Caco-2 (cell line): ENCODE data around the gene PGC. TPM values are rescaled to one million over a fixed set of nuclear protein-coding genes. Genes with fewer than 3 reads are reported as not detected.
A peak's percentile ranks its signal among the peaks of the same experiment; 100 is the strongest.

Experiments used
- BruUV-seq: library from RNA; stranded (reverse); fragments of 400-500 nt; replicated peaks from 2 replicates; lab custom pipeline; 2021; lab: Mats Ljungman, UMichigan
- CTCF ChIA-PET: fragments of 300-600 bp; sonication (Branson Sonifier 250); formaldehyde crosslinking; loops from one replicate; lab custom pipeline; 2022; ENCODE audit warnings: antibody characterized with exemption; lab: Charles Lee
- POLR2A ChIA-PET: fragments of 300-600 bp; sonication (Branson Sonifier 250); formaldehyde crosslinking; loops from one replicate; lab custom pipeline; 2022; ENCODE audit warnings: antibody characterized with exemption; lab: Charles Lee
- DNase-seq, 2 experiments: peaks; one replicate each; pipeline versions ENCODE4 v3.0.0 to v3.0.0-alpha.2; 2020 to 2022
- H3K27me3 ChIP-seq: replicated peaks from 2 replicates; pipeline ENCODE4 v1.6.0; 2011; ENCODE audit warnings: low read length; ENCODE audit not compliant: control insufficient read depth, insufficient read depth
- H3K36me3 ChIP-seq: 2 replicates; pipeline ENCODE4 v1.5.1; 2011; ENCODE audit warnings: low read length; ENCODE audit not compliant: control insufficient read depth, insufficient read depth
- H3K4me1 ChIP-seq: fragments of 250-450 bp; sonication (Bioruptor Pico); 2 replicates; pipeline ENCODE4 v1.5.1; 2020; ENCODE audit warnings: mild to moderate bottlenecking
- H3K4me3 ChIP-seq: 2 replicates; pipeline ENCODE4 v1.5.1; 2011; ENCODE audit warnings: low read depth, mild to moderate bottlenecking, control low read depth, low read length
- H3K9me3 ChIP-seq: fragments of 250-450 bp; sonication (Bioruptor Pico); 2 replicates; pipeline ENCODE4 v1.5.1; 2020; ENCODE audit warnings: mild to moderate bottlenecking, moderate library complexity
- H3K27ac Mint-ChIP-seq: one replicate; pipeline ENCODE4 v1.8.0; 2022; ENCODE audit warnings: mixed read lengths; ENCODE audit not compliant: unreplicated experiment
- H3K27me3 Mint-ChIP-seq: one replicate; pipeline ENCODE4 v1.8.0; 2022; ENCODE audit warnings: mixed read lengths; ENCODE audit not compliant: insufficient read depth, unreplicated experiment
- H3K36me3 Mint-ChIP-seq: one replicate; pipeline ENCODE4 v1.8.0; 2022; ENCODE audit warnings: mild to moderate bottlenecking, mixed read lengths; ENCODE audit not compliant: insufficient read depth, unreplicated experiment
- H3K4me1 Mint-ChIP-seq: one replicate; pipeline ENCODE4 v1.8.0; 2022; ENCODE audit warnings: low read depth, mixed read lengths; ENCODE audit not compliant: unreplicated experiment
- H3K4me3 Mint-ChIP-seq: one replicate; pipeline ENCODE4 v1.8.0; 2022; ENCODE audit warnings: mild to moderate bottlenecking, moderate library complexity, mixed read lengths; ENCODE audit not compliant: unreplicated experiment
- H3K9me3 Mint-ChIP-seq: one replicate; pipeline ENCODE4 v1.8.0; 2022; ENCODE audit warnings: mixed read lengths; ENCODE audit not compliant: unreplicated experiment
- CTCF ChIP-seq, 2 experiments: fragments of 200-600 bp in 1 of 2; IDR thresholded peaks; 1 replicate in 1 of 2; 2 replicates in 1 of 2; pipeline versions ENCODE4 v1.5.1 to v1.8.0; 2011 to 2022; ENCODE audit warnings: antibody characterized with exemption in 1 of 2, control low read depth in 1 of 2, inconsistent platforms in 1 of 2, low read depth in 1 of 2, low read length in 1 of 2, mild to moderate bottlenecking in 1 of 2, moderate library complexity in 1 of 2; ENCODE audit not compliant: insufficient read depth in 1 of 2, severe bottlenecking in 1 of 2, unreplicated experiment in 1 of 2
- intact Hi-C: fragments of 100-400 bp; cut with micrococcal nuclease; formaldehyde crosslinking; loops from one replicate; pipeline ENCODE4 v1.10.0; 2022; ENCODE audit not compliant: unreplicated experiment
- total RNA-seq: library from RNA; stranded (reverse); gene quantifications from 2 replicates; pipeline ENCODE4 v1.2.3, GENCODE V29; 2022

PGC gene
- total RNA-seq, 1 experiment from 2014 or later, result 12.2 TPM

DNA sequence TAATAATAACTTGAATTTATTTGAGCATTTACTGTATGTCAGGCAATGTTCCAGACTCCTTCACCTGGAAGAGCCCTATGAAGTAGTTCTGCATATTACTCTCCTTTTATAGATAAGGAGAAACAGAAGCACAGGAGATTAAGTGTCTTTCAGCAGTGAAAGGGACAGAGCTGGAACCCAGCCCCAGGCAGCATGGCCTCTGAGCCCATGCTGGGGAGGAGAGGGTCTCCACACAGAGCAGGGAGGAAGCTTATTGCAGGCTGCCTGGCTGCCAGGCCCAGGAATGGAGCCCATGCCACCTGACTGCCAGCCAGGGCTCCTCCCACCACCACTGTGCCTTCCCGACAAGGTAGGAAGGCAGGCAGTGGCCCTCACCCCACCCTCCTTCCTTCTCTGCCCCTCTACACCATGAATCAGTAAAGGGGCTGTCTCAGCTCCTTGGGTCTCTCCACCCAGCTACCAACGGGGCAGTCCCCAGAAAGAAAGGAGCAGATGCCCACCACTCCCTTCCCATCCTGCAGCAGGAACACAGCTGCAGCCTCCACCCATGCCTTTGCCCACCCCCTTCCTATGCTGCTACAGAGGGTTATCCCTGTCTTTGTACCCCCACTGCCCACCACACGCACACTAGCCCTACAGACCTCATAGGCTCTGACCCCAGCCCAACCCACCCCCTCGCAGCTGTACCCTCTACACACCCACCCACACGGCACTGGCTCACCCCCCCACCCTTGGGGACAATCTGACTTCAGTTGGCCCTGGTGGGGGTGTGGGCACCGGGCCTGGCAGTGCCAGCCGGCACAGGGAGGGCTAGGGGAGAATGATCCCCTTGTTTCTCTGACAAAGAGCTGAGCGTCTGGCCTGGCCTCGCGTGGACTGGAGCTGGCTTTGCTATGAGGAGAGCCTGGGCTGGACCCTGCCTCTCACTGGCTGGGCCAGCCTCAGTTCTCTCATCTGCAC lies 53.6 kb downstream of the PGC start:
- Histone ChIP-seq H3K36me3 (no peaks in the 10 kb centered on the region), H3K4me3 (no peak overlapping the region), H3K27me3 (no peaks in the 10 kb centered on the region), H3K4me1 (peaks cover 21% of the 10 kb centered on the region), H3K9me3 (no peaks in the 10 kb centered on the region)
- no peaks in the 10 kb centered on the region for H3K27me3 Mint-ChIP-seq
- TF ChIP-seq CTCF (IDR thresholded peaks at IDR 0.05; ENCODE audit: insufficient read depth in 1 of 2, low read depth in 1 of 2, low read length in 1 of 2, severe bottlenecking in 1 of 2, unreplicated experiment in 1 of 2), result no peak
- CTCF ChIA-PET, result interaction anchor here (0.6 to 1.2 kb wide), 3 partner anchors 13 to 326 kb away, joined by 3 to 4 read pairs (median 3); no protein-coding TSS in a partner anchor
- intact Hi-C loops, result no loop called here
- no peak overlapping the region for H3K27ac Mint-ChIP-seq
- DNase-seq, result no peak
- H3K36me3 Mint-ChIP-seq, result no peaks in the 10 kb centered on the region
- H3K4me1 Mint-ChIP-seq, result peaks cover 15% of the 10 kb centered on the region
- no peak overlapping the region for H3K4me3 Mint-ChIP-seq
- no peaks in the 10 kb centered on the region for H3K9me3 Mint-ChIP-seq
- POLR2A ChIA-PET, result no interaction called here
- no TSS peak for BruUV-seq

DNA sequence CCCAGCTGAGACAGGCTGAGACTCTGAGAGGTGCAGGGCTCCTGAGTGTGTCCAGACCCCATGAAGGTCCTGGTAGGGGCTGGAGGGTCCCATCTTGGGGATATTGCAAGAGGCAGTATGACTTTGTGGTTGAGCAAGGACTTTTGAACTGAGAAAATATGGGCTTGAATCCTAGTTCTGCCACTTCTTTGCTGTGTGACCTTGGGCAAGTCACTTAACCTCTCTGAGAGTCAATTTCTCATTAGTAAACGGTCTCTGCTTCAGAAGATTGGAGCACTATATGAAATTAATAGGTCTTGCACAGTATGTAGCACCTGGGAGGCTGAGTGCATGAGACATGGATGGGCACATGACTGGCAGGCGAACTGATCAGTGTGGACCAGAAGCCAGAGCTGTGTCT lies 54.5 kb downstream of the PGC start:
- H3K27ac Mint-ChIP-seq, result no peak overlapping the region
- peaks cover 21% of the 10 kb centered on the region for H3K4me1 ChIP-seq
- H3K4me1 Mint-ChIP-seq, result peaks cover 15% of the 10 kb centered on the region
- BruUV-seq, result no TSS peak
- H3K9me3 ChIP-seq, result no peaks in the 10 kb centered on the region
- no peaks in the 10 kb centered on the region for H3K9me3 Mint-ChIP-seq
- H3K36me3 Mint-ChIP-seq, result no peaks in the 10 kb centered on the region
- no peaks in the 10 kb centered on the region for H3K27me3 Mint-ChIP-seq
- H3K27me3 ChIP-seq, result no peaks in the 10 kb centered on the region
- ChIA-PET POLR2A (no interaction called here), CTCF (interaction anchor here (0.6 to 1.5 kb wide), 4 partner anchors 11 to 268 kb away, joined by 3 to 4 read pairs (median 3); no protein-coding TSS in a partner anchor)
- no peaks in the 10 kb centered on the region for H3K36me3 ChIP-seq
- no peak overlapping the region for H3K4me3 Mint-ChIP-seq
- TF ChIP-seq CTCF (IDR thresholded peaks at IDR 0.05; ENCODE audit: insufficient read depth in 1 of 2, low read depth in 1 of 2, low read length in 1 of 2, severe bottlenecking in 1 of 2, unreplicated experiment in 1 of 2), result no peak
- no peak for DNase-seq
- H3K4me3 ChIP-seq, result no peak overlapping the region
- intact Hi-C loops, result no loop called here

DNA sequence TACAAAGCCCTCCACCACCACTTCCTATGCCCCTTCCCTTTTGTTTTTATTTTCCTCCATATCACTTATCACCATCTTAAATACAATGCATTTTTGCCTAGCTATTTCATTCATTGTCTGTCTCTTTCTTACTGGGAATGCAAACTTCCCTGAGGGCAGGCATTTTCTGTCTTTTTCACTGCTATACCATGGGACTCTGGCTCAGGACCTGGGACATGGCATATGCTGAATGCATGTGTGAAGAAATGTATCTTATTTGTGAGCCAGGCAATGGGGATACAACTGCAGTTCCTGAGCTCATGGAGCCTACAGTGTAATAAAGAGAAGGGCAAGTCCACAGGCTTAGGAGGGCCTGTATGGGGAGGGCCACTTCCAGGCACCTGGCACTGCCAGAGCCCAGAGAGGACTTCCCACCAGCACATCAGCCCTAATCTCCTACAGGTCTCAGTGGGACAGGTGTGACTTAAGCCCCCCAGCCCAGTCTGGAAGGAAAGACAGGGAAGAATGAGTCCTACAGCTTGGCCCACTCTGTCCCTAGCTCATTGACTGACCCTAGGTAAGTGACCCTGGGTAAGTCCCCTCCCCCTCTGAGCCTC lies 55.0 kb downstream of the PGC start:
- Histone ChIP-seq H3K27me3 (no peaks in the 10 kb centered on the region), H3K9me3 (no peaks in the 10 kb centered on the region), H3K4me1 (peaks cover 21% of the 10 kb centered on the region), H3K4me3 (no peak overlapping the region), H3K36me3 (no peaks in the 10 kb centered on the region)
- TF ChIP-seq CTCF (IDR thresholded peaks at IDR 0.05; ENCODE audit: insufficient read depth in 1 of 2, low read depth in 1 of 2, low read length in 1 of 2, severe bottlenecking in 1 of 2, unreplicated experiment in 1 of 2), result no peak
- no TSS peak for BruUV-seq
- peaks cover 15% of the 10 kb centered on the region for H3K4me1 Mint-ChIP-seq
- ChIA-PET CTCF (interaction anchor here (1.0 to 1.5 kb wide), 4 partner anchors 10 to 324 kb away, joined by 3 to 5 read pairs (median 3); no protein-coding TSS in a partner anchor), POLR2A (no interaction called here)
- H3K27me3 Mint-ChIP-seq, result no peaks in the 10 kb centered on the region
- intact Hi-C loops, result no loop called here
- DNase-seq, result no peak
- H3K36me3 Mint-ChIP-seq, result no peaks in the 10 kb centered on the region
- H3K4me3 Mint-ChIP-seq, result no peak overlapping the region
- H3K27ac Mint-ChIP-seq, result peak overlapping the region; percentile 32
- no peaks in the 10 kb centered on the region for H3K9me3 Mint-ChIP-seq
